Thoracic aorta (tissue), 2 donors: ENCODE data around the gene CRIP1. TPM values are rescaled to one million over a fixed set of nuclear protein-coding genes. Genes with fewer than 3 reads are reported as not detected.

ENCODE experiments used
- ATAC-seq: fragments of 150-250 bp; one replicate; pipeline ENCODE4 v1.8.0; 2017; ENCODE audit warnings: low read depth; ENCODE audit not compliant: insufficient number of reproducible peaks, low FRiP score
- DNase-seq: peaks from one replicate; pipeline ENCODE4 v3.0.0-alpha.2; 2020; ENCODE audit warnings: low spot score
- H3K27ac ChIP-seq, 2 donors: fragments of 200-600 bp; sonication (generic); 1 replicate in 1 of 2; 2 replicates in 1 of 2; pipeline ENCODE4 v1.5.1; 2016; ENCODE audit warnings: mild to moderate bottlenecking in 2 of 2, moderate library complexity in 2 of 2
- H3K27me3 ChIP-seq: fragments of 200-600 bp; sonication (generic); replicated peaks from 2 replicates; pipeline ENCODE4 v1.6.0; 2016; ENCODE audit warnings: mild to moderate bottlenecking; ENCODE audit not compliant: insufficient read depth
- H3K36me3 ChIP-seq: fragments of 200-600 bp; sonication (generic); one replicate; pipeline ENCODE4 v1.5.1; 2016
- H3K4me1 ChIP-seq, 2 donors: fragments of 200-600 bp; sonication (generic); 1 replicate in 1 of 2; 2 replicates in 1 of 2; pipeline versions ENCODE4 v1.5.1 to v1.6.0; 2016; ENCODE audit warnings: low read depth in 2 of 2, mild to moderate bottlenecking in 1 of 2; ENCODE audit not compliant: control insufficient read depth in 1 of 2
- H3K4me3 ChIP-seq: fragments of 200-600 bp; sonication (generic); 2 replicates; pipeline ENCODE4 v1.5.1; 2016; ENCODE audit warnings: mild to moderate bottlenecking
- H3K9me3 ChIP-seq: fragments of 200-600 bp; sonication (generic); 2 replicates; pipeline ENCODE4 v1.5.1; 2016
- CTCF ChIP-seq: fragments of 200-600 bp; sonication (generic); IDR thresholded peaks from one replicate; pipeline ENCODE4 v1.5.1; 2019; ENCODE audit warnings: antibody characterized with exemption
- total RNA-seq, 2 donors: library from RNA; depleted of rRNA; stranded (reverse); fragments of >200 nt; gene quantifications; one replicate each; pipeline versions ENCODE4 v1.1.0 to v1.2.3, GENCODE V29; 2016

CRIP1 gene
- total RNA-seq, 2 donors from 2014 or later: 75.4 to 325 TPM

GRCh38 chr14:105499256-105500035 lies 12.8 kb downstream of the CRIP1 start:
- Histone ChIP-seq H3K4me1 (peaks cover 0 to 8% of the 10 kb centered on the region in 2 donors), H3K9me3 (no peaks in the 10 kb centered on the region), H3K4me3 (no peak overlapping the region), H3K27ac (no peak overlapping the region), H3K36me3 (no peaks in the 10 kb centered on the region), H3K27me3 (no peaks in the 10 kb centered on the region)
- no peak for TF ChIP-seq CTCF
- no peak for DNase-seq
- no peak for ATAC-seq

GRCh38 chr14:105500036-105500725 lies 13.5 kb downstream of the CRIP1 start:
- Histone ChIP-seq H3K4me3 (no peak overlapping the region), H3K36me3 (no peaks in the 10 kb centered on the region), H3K9me3 (no peaks in the 10 kb centered on the region), H3K27me3 (no peaks in the 10 kb centered on the region), H3K27ac (no peak overlapping the region), H3K4me1 (peaks cover 0 to 6% of the 10 kb centered on the region in 2 donors)
- no peak for TF ChIP-seq CTCF
- DNase-seq (no peak), ATAC-seq (no peak)

- H3K27me3 ChIP-seq: no peaks in the 10 kb centered on the region
- no peak overlapping the region for H3K27ac ChIP-seq
- ATAC-seq (no peak), DNase-seq (no peak)
- H3K4me1 ChIP-seq: peaks cover 0 to under 1% of the 10 kb centered on the region in 2 donors
- no peak for TF ChIP-seq CTCF
- no peaks in the 10 kb centered on the region for H3K9me3 ChIP-seq
- H3K4me3 ChIP-seq: no peak overlapping the region
- no peaks in the 10 kb centered on the region for H3K36me3 ChIP-seq
These were observed 14.0 kb downstream of the CRIP1 start for GRCh38 chr14:105500726-105501101.

GRCh38 chr14:105501504-105502291 lies 15.0 kb downstream of the CRIP1 start:
- H3K36me3 ChIP-seq: no peaks in the 10 kb centered on the region
- H3K4me3 ChIP-seq: no peak overlapping the region
- no peaks in the 10 kb centered on the region for H3K4me1 ChIP-seq
- no peaks in the 10 kb centered on the region for H3K27me3 ChIP-seq
- ATAC-seq: no peak
- H3K27ac ChIP-seq: no peak overlapping the region
- no peak for TF ChIP-seq CTCF
- H3K9me3 ChIP-seq: no peaks in the 10 kb centered on the region
- DNase-seq: no peak
